GM18511 (cell line): ENCODE measurements around the gene NACA2.
"Not testable (repeated sequence)": the region's sequence is repeated elsewhere in the genome, so short reads cannot be mapped to it uniquely, and the experiment has no call there.

Source experiments
- ATAC-seq: cut with Tn5 transposase; IDR thresholded peaks from one replicate; pipeline ENCODE4 v1.9.1; 2021; ENCODE audit warnings: mild to moderate bottlenecking, moderate library complexity; ENCODE audit not compliant: unreplicated experiment

The NACA2 gene

DNA sequence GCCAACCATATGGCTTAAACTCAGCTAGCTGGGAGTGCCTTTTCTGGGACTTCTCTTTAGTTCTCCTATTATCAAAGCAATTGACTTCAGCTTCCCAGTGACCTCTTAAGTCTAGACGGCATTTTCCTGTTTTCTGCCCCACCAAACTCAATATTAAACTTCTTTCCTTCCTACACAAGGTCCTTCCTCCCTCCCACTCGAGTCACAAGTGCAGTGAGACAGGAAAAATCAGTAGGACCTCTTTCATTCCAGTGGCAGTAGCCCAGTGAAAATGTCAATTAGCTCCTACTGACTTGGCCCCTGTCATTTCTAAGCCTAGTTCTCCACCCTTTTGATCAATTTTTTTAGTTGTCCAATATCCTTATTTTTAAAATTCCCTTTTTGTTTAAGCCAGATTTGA lies 9.6 kb upstream of the NACA2 start:
- no peak for ATAC-seq

DNA sequence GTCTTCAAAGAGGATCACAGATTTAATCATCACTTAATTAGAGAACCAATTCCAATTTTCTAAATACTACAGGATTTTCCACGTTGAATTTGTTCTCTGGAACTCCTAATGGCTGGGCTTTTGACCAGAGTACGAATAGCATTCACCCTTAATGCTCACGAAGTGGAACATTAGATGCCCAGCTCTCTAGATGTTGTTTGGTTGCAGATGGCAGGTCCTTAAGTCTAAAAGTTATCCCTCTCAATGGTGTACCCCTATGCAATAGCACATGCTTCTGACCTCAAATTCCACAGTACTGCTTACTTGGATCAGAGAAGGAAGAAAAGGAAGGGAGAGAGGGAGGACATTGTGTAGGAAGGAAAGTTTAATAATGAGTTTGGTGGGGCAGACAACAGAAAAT lies 8.6 kb upstream of the NACA2 start:
- ATAC-seq, result no peak

DNA sequence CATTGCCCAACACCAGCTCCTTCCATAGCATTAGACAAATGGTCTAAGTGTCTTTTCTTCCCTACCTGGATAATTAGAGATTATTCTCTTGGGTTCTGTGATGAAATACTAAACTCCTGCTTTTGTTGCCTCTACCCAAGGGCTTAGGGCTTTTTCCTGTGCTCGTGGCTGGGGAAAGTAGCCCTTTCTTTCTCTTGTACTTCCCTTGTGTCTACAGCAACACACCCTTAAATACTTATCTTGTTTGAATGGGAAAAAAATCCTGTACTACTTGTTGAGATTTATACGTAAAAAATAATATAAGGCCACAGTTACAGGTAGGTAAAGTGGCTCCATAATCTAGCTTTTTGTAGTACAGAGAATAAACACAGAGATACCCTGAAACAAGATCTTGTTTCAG lies 7.0 kb upstream of the NACA2 start:
- no peak for ATAC-seq

DNA sequence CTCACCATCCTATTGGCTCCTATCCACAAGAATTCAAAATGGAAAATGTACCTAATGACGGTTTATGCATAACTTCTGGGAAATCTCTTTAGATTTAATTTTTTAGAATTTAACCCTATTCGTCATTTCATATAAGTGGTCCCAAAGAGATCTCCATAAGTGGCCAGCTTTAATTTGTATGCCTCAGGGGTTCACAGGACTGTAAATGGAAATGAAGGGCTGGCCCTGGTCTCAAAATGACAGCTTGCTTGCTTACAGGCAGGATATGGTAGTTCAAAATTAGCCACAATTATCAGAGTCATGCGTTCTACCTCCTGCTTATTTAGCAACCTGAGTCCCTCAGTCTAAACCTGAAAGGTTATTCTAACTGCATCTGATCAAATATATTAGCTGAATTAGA lies 6.6 kb upstream of the NACA2 start:
- no peak for ATAC-seq

DNA sequence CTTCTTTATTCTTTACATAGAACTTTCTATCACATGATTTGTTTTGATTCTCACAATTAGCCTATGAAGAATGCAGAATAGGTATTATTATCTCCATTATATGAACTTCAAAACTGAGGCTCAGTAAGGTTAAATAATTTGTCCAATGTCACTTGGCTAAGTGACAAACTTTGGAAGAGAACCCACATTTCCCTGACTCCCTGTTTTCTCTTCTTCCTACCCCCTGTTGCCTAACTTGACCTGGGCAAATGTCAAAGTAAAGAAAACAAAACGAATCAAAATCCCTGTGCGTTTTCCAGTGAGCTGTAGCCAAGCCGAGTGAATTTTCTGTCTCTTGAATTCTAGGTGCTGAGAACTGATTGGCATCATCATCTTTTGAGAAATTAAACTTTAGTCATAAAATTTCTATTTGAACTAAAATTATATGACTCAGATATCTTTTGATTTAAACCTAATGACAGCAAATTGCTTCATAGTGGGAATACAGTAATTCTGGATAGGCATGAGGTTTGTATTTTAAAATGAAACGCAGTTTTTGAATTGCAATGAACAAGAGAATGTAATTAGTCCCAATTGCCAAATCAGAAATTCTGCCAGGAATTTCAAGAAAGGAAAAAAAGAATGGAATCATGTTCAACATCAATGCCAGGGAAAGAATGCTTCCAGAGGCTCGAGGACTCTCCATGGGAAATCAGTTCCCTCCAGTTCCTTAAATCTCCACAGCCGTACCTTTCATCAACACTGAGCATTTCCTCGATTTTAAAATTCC lies 4.6 kb upstream of the NACA2 start:
- no peak for ATAC-seq

DNA sequence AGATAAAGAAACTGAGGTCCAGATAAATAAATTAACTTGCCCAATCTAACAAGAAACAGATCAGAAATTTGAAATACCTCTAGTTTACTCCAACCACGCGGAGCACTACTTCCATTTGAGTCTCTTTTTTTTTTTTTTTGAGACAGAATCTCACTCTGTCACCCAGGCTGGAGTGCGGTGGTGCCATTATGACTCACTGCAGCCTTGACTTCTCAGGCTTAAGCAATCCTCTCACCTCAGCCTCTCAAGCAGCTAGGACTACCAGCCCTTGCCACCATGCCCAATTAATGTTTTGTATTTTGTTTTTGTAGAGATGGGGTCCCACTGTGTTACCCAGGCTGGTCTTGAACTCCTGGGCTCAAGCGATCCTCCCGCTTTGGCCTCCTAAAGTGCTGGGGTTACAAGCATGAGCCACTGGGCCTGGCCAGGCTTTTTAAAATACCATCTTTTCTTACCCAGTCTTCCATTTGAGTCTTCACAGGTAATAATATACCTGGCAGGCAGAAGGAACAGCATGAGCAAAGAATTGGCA lies 3.3 kb upstream of the NACA2 start:
- no peak for ATAC-seq

DNA sequence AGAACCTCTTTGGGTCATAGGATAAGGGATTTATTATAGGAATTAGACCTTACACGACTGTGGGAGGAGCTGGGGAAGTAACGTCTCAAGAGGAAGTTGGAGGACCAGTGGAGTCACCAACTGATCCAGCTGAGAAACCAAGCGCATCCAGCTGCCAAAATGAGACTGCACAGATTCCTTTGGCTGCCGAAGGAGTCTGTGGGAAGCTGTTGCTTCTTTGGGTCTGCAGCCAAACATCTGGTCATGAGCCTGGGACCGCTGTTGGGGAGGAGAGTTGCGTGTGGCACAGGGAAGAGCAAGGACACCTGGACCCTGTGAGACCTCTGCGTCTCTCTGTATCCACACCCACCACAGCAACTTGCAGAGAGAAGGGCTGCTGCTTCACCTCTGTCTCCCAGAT lies 2.4 kb upstream of the NACA2 start:
- ATAC-seq, result no peak

DNA sequence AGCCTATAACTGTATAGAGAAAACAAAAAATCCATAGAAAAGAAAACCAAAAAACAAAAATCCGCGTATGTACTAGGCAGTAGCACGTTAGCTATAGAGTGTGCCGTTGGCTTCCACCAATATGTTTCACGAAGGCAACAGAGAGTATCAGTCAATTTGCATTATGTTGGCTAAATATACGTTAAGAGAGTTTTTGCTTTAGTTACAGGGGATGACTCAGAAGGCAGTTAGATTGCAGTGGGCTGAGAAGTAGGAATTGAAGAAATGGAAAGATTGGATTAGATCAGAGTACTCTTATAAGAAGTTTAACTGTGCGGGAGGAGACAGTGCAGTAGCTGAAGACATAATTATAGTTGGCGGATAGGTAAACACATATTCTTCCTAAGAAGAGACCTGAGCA lies 911 bp upstream of the NACA2 start:
- no peak for ATAC-seq

DNA sequence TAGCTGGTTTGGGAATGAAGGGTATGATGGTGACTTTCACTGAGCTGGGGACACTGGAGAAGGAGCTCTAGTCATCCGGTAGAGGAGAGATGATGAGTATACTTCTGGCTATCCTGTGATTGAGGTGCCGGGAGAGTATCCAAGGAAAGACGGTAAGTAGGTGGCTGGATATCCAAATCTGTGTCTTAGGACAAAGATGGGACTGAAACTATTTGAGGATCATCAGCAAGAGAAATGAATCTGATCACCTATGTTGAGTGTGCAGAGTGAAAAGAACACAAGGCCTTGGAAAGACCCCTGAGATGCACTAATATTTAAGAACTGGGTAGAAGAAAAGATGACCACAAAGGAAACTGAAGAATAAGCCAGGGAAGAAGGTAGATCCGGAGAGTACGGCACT lies 1.0 kb downstream of the NACA2 start:
- ATAC-seq, result no peak

DNA sequence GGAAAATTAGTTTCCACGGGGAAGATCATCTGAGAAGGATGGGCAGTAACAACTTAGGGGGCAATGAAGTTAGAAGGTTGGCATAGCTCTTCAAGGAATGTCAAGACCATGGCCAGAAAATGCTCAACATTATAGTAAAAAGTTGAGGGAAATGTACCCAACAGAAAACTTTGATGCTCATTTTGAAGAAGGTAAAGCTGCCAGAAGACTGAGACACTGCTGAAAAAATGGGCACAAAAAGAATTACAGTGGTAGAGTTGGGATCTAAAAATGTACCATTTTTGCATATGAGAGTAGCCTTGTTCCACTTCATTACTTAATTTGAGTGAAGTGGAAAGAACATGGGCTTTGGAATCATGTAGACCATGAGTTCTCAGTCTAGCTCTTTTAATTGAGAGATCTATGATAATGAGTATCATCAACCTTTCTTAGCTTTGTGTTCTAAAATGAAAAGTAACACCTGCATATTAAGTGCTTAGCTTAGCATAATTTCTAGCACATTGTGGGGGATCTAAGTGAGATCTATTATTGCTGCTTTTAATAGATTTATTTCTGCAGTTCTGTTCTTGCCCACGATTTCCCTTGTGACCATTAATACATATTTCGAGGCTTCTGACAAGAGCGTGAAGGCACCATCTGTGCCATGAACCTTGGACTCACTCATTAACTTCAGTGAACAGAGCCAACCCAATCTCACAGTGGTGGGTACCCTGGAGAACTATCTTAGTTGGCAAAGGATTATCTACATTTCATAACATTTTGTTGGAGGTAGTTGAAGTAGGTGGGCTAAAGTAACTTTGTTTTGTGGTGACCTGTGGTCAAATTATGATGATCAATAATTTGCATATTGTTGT lies 3.0 kb downstream of the NACA2 start:
- no peak for ATAC-seq

DNA sequence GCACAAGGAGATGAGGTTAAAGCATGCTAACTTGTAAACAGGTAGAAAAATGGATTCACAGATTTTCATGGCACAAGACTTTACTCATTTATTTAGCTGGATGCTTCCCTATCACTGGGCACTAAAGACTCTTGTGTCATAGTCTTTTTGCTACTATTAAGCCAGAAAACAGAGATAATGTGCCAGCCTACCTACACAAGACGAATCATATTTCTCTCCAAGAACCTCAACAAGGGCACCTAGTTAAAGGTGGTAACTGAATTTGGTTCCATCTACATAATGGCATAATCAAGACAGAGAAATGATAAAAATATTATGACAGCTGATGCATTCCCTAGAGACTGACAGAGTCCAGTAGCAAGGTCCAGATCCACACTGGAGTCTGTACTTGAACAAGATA lies 3.8 kb downstream of the NACA2 start:
- ATAC-seq, result no peak

DNA sequence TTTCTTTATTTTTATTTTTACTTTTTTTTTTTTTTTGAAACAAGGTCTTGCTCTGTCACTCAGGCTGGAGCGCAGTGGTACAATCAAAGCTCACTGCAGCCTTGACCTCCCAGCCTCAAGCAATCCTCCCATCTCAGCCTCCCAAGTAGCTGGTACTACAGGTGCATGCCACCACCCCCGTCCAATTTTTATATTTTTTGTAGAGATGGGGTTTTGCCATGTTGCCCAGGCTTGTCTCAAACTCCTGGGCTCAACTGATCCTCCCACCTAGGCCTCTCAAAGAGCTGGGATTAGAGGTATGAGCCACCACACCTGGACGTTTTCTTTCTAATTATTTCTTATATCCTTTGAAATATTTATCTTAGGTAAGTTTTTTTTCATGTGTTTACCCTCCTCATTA lies 4.4 kb downstream of the NACA2 start:
- not testable (repeated sequence) for ATAC-seq

DNA sequence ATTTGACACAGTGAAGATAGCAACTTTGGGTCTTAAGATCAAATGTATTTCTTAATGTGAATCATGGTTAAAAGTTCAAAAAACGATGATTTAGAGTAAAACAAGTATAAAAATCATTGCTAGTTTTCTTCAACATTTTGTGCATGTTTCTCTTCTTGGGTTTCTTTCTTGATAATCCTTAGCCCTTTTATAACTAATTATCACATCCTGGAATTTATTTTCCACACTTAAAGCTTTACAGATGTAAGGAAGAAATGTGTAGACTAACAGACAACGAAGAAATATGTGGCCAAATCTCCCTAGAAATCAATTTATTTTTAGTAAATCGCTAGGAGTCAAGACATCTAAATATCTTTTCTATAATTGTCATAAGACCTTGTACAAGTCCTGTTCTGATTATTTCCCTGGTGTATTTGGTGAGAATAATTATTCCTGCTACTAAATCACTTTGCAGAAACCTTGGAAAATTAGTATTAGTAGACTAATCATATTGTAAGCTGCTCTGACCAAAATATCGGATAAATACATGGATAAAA lies 4.9 kb downstream of the NACA2 start:
- ATAC-seq, result no peak

DNA sequence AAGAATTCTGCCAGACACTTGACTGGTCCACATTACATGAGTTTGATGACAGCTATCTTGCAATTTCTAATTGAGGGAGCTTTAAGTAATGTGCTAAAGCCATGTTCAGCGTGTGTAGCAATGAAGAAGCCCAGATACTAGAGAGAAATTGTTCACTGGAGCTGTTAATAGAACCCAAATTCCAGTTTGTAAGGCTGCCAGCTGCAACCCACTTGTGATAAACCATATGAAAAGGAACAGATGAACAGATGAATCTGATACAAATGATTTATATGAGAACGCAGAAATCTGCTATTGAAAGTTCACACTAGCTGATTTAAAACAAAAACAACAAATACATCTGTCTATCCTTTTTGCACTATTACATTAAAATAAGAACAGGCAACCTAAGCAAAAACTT lies 6.2 kb downstream of the NACA2 start:
- no peak for ATAC-seq

DNA sequence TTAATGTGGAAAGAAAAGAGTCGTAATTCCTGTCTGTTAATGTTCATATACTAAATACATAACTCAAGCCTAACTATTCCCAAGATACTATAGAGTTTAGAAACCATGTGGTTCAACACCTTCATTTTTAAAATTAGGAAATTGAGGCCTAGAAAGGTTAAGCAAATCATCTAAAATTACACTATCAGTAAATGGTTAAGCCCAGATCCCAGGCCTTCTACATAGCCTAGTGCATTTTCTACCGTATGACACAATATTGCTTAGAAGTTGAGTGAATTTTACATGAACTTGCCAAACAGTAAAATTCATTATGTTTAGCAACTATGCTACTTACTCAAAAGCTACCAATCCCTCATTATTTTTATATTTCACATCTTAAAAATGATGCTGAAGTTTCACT lies 6.8 kb downstream of the NACA2 start:
- no peak for ATAC-seq

DNA sequence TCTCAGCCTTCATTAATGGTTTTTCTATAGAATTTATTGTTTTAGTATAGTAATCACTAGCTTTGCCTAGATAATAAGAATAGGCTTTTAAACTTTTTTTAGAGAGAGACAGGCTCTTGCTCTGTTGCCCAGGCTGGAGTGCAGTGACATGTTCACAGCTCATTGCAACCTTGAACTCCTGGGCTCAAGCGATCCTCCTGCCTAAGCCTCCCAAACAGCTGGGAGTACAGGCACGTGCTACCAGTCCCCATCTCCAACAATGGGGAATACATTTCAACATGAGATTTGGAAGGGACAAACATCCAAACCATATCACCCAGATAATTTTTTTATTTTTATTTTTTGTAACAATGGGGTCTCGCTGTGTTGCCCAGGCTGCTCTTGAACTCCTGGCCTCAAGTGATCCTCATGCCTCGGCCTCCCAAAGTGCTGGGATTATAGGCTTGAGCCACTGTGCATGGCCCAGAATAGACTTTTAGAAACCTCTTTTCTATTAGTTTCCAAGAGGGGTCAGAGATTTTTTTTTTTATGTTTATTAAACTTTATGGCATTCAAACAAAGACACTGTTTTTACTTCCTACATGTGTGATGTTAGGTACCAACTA lies 7.3 kb downstream of the NACA2 start:
- no peak for ATAC-seq

DNA sequence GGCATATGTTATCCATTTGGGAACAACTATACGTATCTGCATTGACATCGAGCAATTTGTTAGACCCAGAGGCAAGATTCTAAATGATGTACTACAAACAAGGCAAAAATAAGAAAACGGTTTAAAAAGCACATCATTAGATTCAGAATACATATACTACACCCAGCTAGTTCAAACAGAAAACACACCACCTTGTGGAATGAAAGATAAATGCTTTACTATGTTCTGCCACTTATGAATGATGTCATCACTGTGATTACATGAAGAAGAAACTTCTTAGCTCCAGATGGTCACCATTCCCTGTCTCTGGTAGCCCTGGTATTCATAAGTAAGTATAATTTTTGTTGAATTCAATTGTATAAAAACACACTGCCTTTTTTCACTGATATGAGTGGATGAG lies 7.8 kb downstream of the NACA2 start:
- ATAC-seq, result no peak

DNA sequence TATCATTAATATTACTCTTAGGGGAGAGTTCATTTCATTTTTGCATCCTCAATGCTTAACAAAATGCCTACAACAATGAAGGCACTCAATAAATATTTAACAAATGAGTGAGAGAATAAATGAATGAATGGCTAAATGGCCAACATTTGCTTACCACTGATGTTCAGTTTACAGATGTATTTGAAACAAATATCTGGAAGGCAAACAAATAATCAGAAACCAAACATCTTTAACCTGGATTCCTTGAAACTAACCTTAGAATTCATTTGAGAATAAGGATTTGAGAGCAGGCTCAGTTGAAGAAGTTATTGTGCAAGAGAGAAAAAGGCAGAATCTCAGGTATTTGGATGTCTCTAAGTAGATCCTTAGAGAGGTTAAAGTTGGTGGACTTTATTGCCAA lies 8.4 kb downstream of the NACA2 start:
- ATAC-seq, result no peak

DNA sequence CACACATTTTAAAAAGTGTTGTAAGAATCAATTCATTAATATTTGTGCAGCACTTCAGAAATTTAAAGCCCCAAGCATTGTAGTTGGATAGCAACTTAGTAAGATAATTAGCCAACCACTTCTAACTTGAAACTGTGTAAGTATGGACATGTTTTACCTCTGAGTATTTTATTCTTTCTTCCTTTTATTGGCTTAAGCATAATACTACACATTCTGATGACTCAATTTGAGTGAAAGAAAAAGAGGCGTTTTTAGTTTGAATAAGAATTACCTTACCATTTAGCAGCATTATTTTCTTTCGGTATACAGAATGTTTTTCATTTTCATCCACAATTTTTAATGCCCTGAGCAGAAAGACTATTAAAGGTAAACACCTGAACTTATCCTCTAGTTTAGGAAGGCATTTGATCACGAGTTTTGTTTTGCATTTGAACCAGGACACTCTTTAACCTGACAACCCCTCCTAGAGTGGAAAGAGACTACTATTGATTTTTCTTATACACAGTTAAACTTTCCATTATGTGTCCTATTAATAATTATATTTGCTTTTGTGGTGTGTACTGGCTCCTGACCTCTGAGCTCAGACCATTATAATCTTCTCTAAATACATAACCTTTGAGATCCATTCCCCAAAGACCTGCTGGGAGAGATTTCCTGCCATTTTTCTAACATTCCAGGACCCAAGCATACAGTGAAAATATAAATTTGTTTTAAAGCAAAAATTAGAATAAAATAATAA lies 9.2 kb downstream of the NACA2 start:
- ATAC-seq, result no peak

DNA sequence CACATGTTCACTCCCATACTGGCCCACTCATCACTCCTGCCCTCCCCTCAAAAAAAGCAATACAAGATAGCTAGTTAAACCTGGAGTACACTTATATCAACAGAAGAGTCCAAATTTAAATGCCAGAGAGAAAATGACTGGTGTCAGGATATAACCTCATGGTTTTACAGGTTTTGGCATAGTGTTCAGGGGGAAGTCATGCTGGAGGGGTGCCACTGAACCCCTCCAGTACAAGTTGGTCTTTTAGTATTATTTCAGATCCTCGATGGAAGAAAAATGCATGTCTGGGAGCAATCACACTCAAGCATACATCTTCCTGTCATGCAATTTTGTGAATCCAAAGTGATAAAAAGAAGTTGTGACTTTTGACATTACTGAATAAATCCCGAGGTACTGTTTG lies 10.5 kb downstream of the NACA2 start:
- ATAC-seq, result no peak

DNA sequence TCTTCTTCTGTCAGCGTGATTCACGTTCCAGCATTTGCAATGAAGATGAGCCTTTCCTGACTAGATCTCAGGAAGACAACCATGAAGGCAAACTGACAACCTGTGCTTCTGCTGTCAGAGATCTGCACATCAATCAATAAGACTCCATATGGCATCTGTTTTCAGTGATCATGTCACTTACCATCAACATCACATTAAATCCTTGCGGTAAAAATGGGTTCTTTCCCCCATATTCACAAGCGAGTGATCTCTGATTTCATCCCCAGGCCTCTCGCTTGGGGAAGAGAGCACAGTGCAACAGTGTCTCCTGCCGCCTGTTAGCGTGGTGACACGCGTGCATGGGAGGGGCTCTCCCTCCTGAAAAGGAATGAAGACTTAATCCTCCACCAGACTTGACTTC lies 11.1 kb downstream of the NACA2 start:
- ATAC-seq, result no peak
